Large intestine (tissue), 3 donors: ENCODE data around the gene ITGAD. TPM values are rescaled to one million over a fixed set of nuclear protein-coding genes. Genes with fewer than 3 reads are reported as not detected.
A peak's percentile ranks its signal among the peaks of the same experiment; 100 is the strongest.

Experiments used
- DNase-seq, 2 donors: peaks; one replicate each; pipeline versions ENCODE4 v3.0.0 to v3.0.0-alpha.2; 2013
- H3K27ac ChIP-seq: one replicate; pipeline ENCODE4 v1.5.1; 2013; ENCODE audit warnings: low read length
- H3K27me3 ChIP-seq: 2 replicates; pipeline ENCODE4 v1.6.1; 2013; ENCODE audit warnings: low read length; ENCODE audit not compliant: control insufficient read depth, insufficient read depth
- H3K36me3 ChIP-seq: 2 replicates; pipeline ENCODE4 v1.6.1; 2013; ENCODE audit warnings: low read length; ENCODE audit not compliant: control insufficient read depth, insufficient read depth
- H3K4me1 ChIP-seq: one replicate; pipeline ENCODE4 v1.6.1; 2013; ENCODE audit warnings: low read length; ENCODE audit not compliant: control insufficient read depth, insufficient read depth
- H3K4me3 ChIP-seq: one replicate; pipeline ENCODE4 v1.5.1; 2013; ENCODE audit warnings: low read length
- H3K9me3 ChIP-seq: one replicate; pipeline ENCODE4 v1.6.1; 2013; ENCODE audit warnings: mild to moderate bottlenecking, low read depth, low read length, moderate library complexity; ENCODE audit not compliant: control insufficient read depth
- WGBS: methylation state at CpG from one replicate; pipeline ENCODE4 v1.1.5; 2013; ENCODE audit warnings: low lambda C conversion rate; ENCODE audit not compliant: insufficient coverage; 5-methylcytosine and 5-hydroxymethylcytosine counted together
- polyA plus RNA-seq: library from polyadenylated mRNA; unstranded; fragments of 120-200 nt; gene quantifications from one replicate; pipeline ENCODE4 v1.2.1, GENCODE V29; 2013

ITGAD gene
- polyA plus RNA-seq, 1 donor: 0.03 TPM

GRCh38 chr16:31386157-31386984 is 6.8 kb upstream of the ITGAD start:
- Histone ChIP-seq H3K4me1 (no peaks in the 10 kb centered on the region), H3K36me3 (no peaks in the 10 kb centered on the region), H3K27me3 (no peaks in the 10 kb centered on the region), H3K9me3 (no peaks in the 10 kb centered on the region), H3K27ac (no peak overlapping the region), H3K4me3 (no peak overlapping the region)
- peak in 1 of 2 donors; percentile 32 for DNase-seq
- WGBS: no CpG with 5 or more reads among the region's 6 CpGs

GRCh38 chr16:31388535-31388934 is 4.6 kb upstream of the ITGAD start:
- no peak overlapping the region for H3K4me3 ChIP-seq
- no CpG with 5 or more reads among the region's 2 CpGs for WGBS
- no peak for DNase-seq
- H3K9me3 ChIP-seq: no peaks in the 10 kb centered on the region
- no peaks in the 10 kb centered on the region for H3K27me3 ChIP-seq
- H3K36me3 ChIP-seq: no peaks in the 10 kb centered on the region
- H3K27ac ChIP-seq: no peak overlapping the region
- no peaks in the 10 kb centered on the region for H3K4me1 ChIP-seq

- no peak for DNase-seq
- WGBS: 72% methylated on average over 3 of the region's 6 CpGs
- Histone ChIP-seq H3K27me3 (no peaks in the 10 kb centered on the region), H3K4me3 (no peak overlapping the region), H3K9me3 (no peaks in the 10 kb centered on the region), H3K36me3 (no peaks in the 10 kb centered on the region), H3K27ac (no peak overlapping the region), H3K4me1 (no peaks in the 10 kb centered on the region)
Observed at GRCh38 chr16:31390504-31391041, 2.6 kb upstream of the ITGAD start.

GRCh38 chr16:31395647-31396046 is 2.5 kb downstream of the ITGAD start:
- DNase-seq: no peak
- H3K4me1 ChIP-seq: no peaks in the 10 kb centered on the region
- no peak overlapping the region for H3K27ac ChIP-seq
- WGBS: no CpG with 5 or more reads among the region's 6 CpGs
- H3K36me3 ChIP-seq: no peaks in the 10 kb centered on the region
- H3K9me3 ChIP-seq: no peaks in the 10 kb centered on the region
- H3K27me3 ChIP-seq: no peaks in the 10 kb centered on the region
- no peak overlapping the region for H3K4me3 ChIP-seq

GRCh38 chr16:31397096-31397660 is 4.0 kb downstream of the ITGAD start:
- Histone ChIP-seq H3K4me3 (no peak overlapping the region), H3K27ac (no peak overlapping the region), H3K36me3 (no peaks in the 10 kb centered on the region), H3K27me3 (no peaks in the 10 kb centered on the region), H3K9me3 (no peaks in the 10 kb centered on the region), H3K4me1 (no peaks in the 10 kb centered on the region)
- no CpG with 5 or more reads among the region's 18 CpGs for WGBS
- no peak for DNase-seq

GRCh38 chr16:31397701-31398100 is 4.6 kb downstream of the ITGAD start:
- Histone ChIP-seq H3K9me3 (no peaks in the 10 kb centered on the region), H3K27ac (no peak overlapping the region)
- no CpG with 5 or more reads among the region's 9 CpGs for WGBS

GRCh38 chr16:31400191-31400590 is 7.1 kb downstream of the ITGAD start:
- Histone ChIP-seq H3K27me3 (no peaks in the 10 kb centered on the region), H3K9me3 (no peaks in the 10 kb centered on the region), H3K4me3 (no peak overlapping the region), H3K36me3 (no peaks in the 10 kb centered on the region), H3K27ac (no peak overlapping the region), H3K4me1 (no peaks in the 10 kb centered on the region)
- no peak for DNase-seq
- WGBS: no CpG with 5 or more reads among the region's 2 CpGs

More at GRCh38 chr16:31397701-31398100, 4.6 kb downstream of the ITGAD start:
- H3K4me3 ChIP-seq: no peak overlapping the region
- no peaks in the 10 kb centered on the region for H3K36me3 ChIP-seq
- DNase-seq: no peak
- no peaks in the 10 kb centered on the region for H3K27me3 ChIP-seq
- H3K4me1 ChIP-seq: no peaks in the 10 kb centered on the region

GRCh38 chr16:31401436-31401835 is 8.3 kb downstream of the ITGAD start:
- WGBS: no CpG with 5 or more reads among the region's 11 CpGs
- Histone ChIP-seq H3K27me3 (no peaks in the 10 kb centered on the region), H3K27ac (no peak overlapping the region), H3K4me3 (no peak overlapping the region), H3K9me3 (no peaks in the 10 kb centered on the region), H3K4me1 (no peaks in the 10 kb centered on the region), H3K36me3 (no peaks in the 10 kb centered on the region)
- DNase-seq: no peak

- Histone ChIP-seq H3K27ac (no peak overlapping the region), H3K4me1 (no peaks in the 10 kb centered on the region), H3K9me3 (no peaks in the 10 kb centered on the region), H3K4me3 (no peak overlapping the region), H3K27me3 (no peaks in the 10 kb centered on the region), H3K36me3 (no peaks in the 10 kb centered on the region)
- DNase-seq: no peak
- no CpG with 5 or more reads among the region's 1 CpG for WGBS
Observed at GRCh38 chr16:31402687-31403086, 9.6 kb downstream of the ITGAD start.

GRCh38 chr16:31403590-31404352 is 10.6 kb downstream of the ITGAD start:
- no peaks in the 10 kb centered on the region for H3K27me3 ChIP-seq
- H3K4me3 ChIP-seq: no peak overlapping the region
- H3K9me3 ChIP-seq: no peaks in the 10 kb centered on the region
- H3K4me1 ChIP-seq: no peaks in the 10 kb centered on the region
- no peak for DNase-seq
- no peak overlapping the region for H3K27ac ChIP-seq
- H3K36me3 ChIP-seq: no peaks in the 10 kb centered on the region
- 90% methylated on average over 2 of the region's 21 CpGs for WGBS
